CD14-positive monocyte (primary cell): ENCODE results near the gene ZDHHC14. TPM values are rescaled to one million over a fixed set of nuclear protein-coding genes. Genes with fewer than 3 reads are reported as not detected.

Source experiments
- DNase-seq, 3 donors: peaks; one replicate each; pipeline ENCODE4 v3.0.0-alpha.2; 2011 to 2022
- H2AFZ ChIP-seq: 2 replicates; pipeline ENCODE4 v1.6.0; 2012; ENCODE audit warnings: mild to moderate bottlenecking, low read depth, low read length, inconsistent platforms; ENCODE audit not compliant: insufficient read depth, poor library complexity, severe bottlenecking
- H3K27ac ChIP-seq, 2 donors: 1 replicate in 1 of 2; 2 replicates in 1 of 2; pipeline ENCODE4 v1.5.1; 2012 to 2013; ENCODE audit warnings: low read length in 2 of 2, control low read depth in 1 of 2, inconsistent platforms in 1 of 2, low read depth in 1 of 2, mild to moderate bottlenecking in 1 of 2
- H3K27me3 ChIP-seq, 2 donors: one replicate each; pipeline versions ENCODE4 v1.6.0 to v1.6.1; 2011 to 2013; ENCODE audit warnings: low read length in 2 of 2; ENCODE audit not compliant: control insufficient read depth in 2 of 2, insufficient read depth in 2 of 2
- H3K36me3 ChIP-seq, 2 donors: replicated peaks in 1 of 2; 1 replicate in 1 of 2; 2 replicates in 1 of 2; pipeline versions ENCODE4 v1.5.1 to v1.6.1; 2012 to 2013; ENCODE audit warnings: low read length in 2 of 2, control low read depth in 1 of 2, inconsistent platforms in 1 of 2, mild to moderate bottlenecking in 1 of 2; ENCODE audit not compliant: insufficient read depth in 2 of 2, control insufficient read depth in 1 of 2
- H3K4me1 ChIP-seq, 2 donors: 1 replicate in 1 of 2; 2 replicates in 1 of 2; pipeline versions ENCODE4 v1.5.1 to v1.6.1; 2012 to 2013; ENCODE audit warnings: low read length in 2 of 2, control low read depth in 1 of 2, inconsistent platforms in 1 of 2, mild to moderate bottlenecking in 1 of 2, moderate library complexity in 1 of 2; ENCODE audit not compliant: insufficient read depth in 2 of 2, control insufficient read depth in 1 of 2
- H3K4me2 ChIP-seq: replicated peaks from 2 replicates; pipeline ENCODE3; 2012; ENCODE audit warnings: low read length, moderate library complexity, mild to moderate bottlenecking; ENCODE audit not compliant: poor library complexity, severe bottlenecking; ENCODE audit errors: extremely low read depth
- H3K4me3 ChIP-seq, 3 experiments: fragments of 200-600 bp in 1 of 3; sonication (generic) in 1 of 3; replicated peaks in 1 of 3; 1 replicate in 2 of 3; 2 replicates in 1 of 3; pipeline ENCODE4 v1.5.1; 2011 to 2013; ENCODE audit warnings: low read length in 3 of 3, mild to moderate bottlenecking in 3 of 3, control low read depth in 2 of 3, low read depth in 2 of 3, inconsistent platforms in 1 of 3, moderate library complexity in 1 of 3
- H3K79me2 ChIP-seq: 2 replicates; pipeline ENCODE4 v1.6.0; 2012; ENCODE audit warnings: mild to moderate bottlenecking, control low read depth, inconsistent platforms, low read length, moderate library complexity; ENCODE audit not compliant: insufficient read depth
- H3K9ac ChIP-seq: 2 replicates; pipeline ENCODE4 v1.6.0; 2017; ENCODE audit warnings: low read length, mild to moderate bottlenecking; ENCODE audit not compliant: insufficient read depth, poor library complexity, severe bottlenecking
- H3K9me3 ChIP-seq, 2 donors: replicated peaks in 1 of 2; 1 replicate in 1 of 2; 2 replicates in 1 of 2; pipeline versions ENCODE4 v1.5.1 to v1.6.1; 2012 to 2013; ENCODE audit warnings: low read length in 2 of 2, control low read depth in 1 of 2; ENCODE audit not compliant: control insufficient read depth in 1 of 2, insufficient read depth in 1 of 2
- H4K20me1 ChIP-seq: 2 replicates; pipeline ENCODE4 v1.6.0; 2012; ENCODE audit warnings: mild to moderate bottlenecking, low read length, control low read depth, moderate library complexity; ENCODE audit not compliant: insufficient read depth
- H3K27ac Mint-ChIP-seq, 7 donors: one replicate each; pipeline ENCODE4 v1.8.0; 2020; ENCODE audit warnings: mild to moderate bottlenecking in 7 of 7, mixed read lengths in 7 of 7, moderate library complexity in 6 of 7, inconsistent platforms in 2 of 7
- H3K27me3 Mint-ChIP-seq, 3 donors: one replicate each; pipeline ENCODE4 v1.8.0; 2021 to 2022; ENCODE audit warnings: low read depth in 3 of 3, mild to moderate bottlenecking in 3 of 3, mixed read lengths in 3 of 3, moderate library complexity in 3 of 3, inconsistent platforms in 1 of 3
- H3K36me3 Mint-ChIP-seq, 2 donors: one replicate each; pipeline ENCODE4 v1.8.0; 2020; ENCODE audit warnings: mixed read lengths in 2 of 2, inconsistent platforms in 1 of 2, mild to moderate bottlenecking in 1 of 2
- H3K4me1 Mint-ChIP-seq: one replicate; pipeline ENCODE4 v1.8.0; 2020; ENCODE audit warnings: mild to moderate bottlenecking, mixed read lengths
- H3K4me3 Mint-ChIP-seq, 2 donors: one replicate each; pipeline ENCODE4 v1.8.0; 2020; ENCODE audit warnings: mild to moderate bottlenecking in 2 of 2, mixed read lengths in 2 of 2, moderate library complexity in 1 of 2
- H3K9me3 Mint-ChIP-seq, 7 donors: one replicate each; pipeline ENCODE4 v1.8.0; 2020 to 2022; ENCODE audit warnings: mixed read lengths in 7 of 7, mild to moderate bottlenecking in 6 of 7, moderate library complexity in 6 of 7, inconsistent platforms in 2 of 7
- CTCF ChIP-seq: fragments of 200-600 bp; IDR thresholded peaks from one replicate; pipeline ENCODE4 v1.8.0; 2022; ENCODE audit warnings: antibody characterized with exemption, mild to moderate bottlenecking
- WGBS: methylation state at CpG from one replicate; pipeline ENCODE4 v1.1.5; 2013; ENCODE audit warnings: missing lambda C conversion rate; ENCODE audit not compliant: insufficient coverage; 5-methylcytosine and 5-hydroxymethylcytosine counted together
- intact Hi-C, 2 donors: fragments of 100-400 bp; cut with micrococcal nuclease; formaldehyde crosslinking; loops; one replicate each; pipeline versions ENCODE4 v1.15.0 to v1.15.1; 2023
- polyA plus RNA-seq, 3 donors: library from polyadenylated mRNA; depleted of rRNA in 1 of 3; unstranded in 2 of 3; stranded (reverse) in 1 of 3; fragments of 300-500 nt in 2 of 3; fragments of >200 nt in 1 of 3; fragmentation: Illumina TruSeq in 2 of 3; gene quantifications; 1 replicate in 2 of 3; 2 replicates in 1 of 3; pipeline ENCODE4 v1.2.3, GENCODE V29; 2012 to 2021

The ZDHHC14 gene
- polyA plus RNA-seq, 3 donors: 0.30 to 1.7 (median 0.93) TPM

- H3K27ac ChIP-seq: no peak overlapping the region
- no peak overlapping the region for H3K27ac Mint-ChIP-seq
- no peaks in the 10 kb centered on the region for H3K9me3 ChIP-seq
- no peaks in the 10 kb centered on the region for H4K20me1 ChIP-seq
- H3K4me1 Mint-ChIP-seq: peaks cover 50% of the 10 kb centered on the region
- H3K9ac ChIP-seq: no peak overlapping the region
- no peaks in the 10 kb centered on the region for H3K27me3 ChIP-seq
- no peak overlapping the region for H3K4me3 ChIP-seq
- peaks cover 0 to 3% of the 10 kb centered on the region in 2 donors for H3K36me3 Mint-ChIP-seq
- H3K9me3 Mint-ChIP-seq: no peaks in the 10 kb centered on the region
- H3K36me3 ChIP-seq: no peaks in the 10 kb centered on the region
- H3K4me3 Mint-ChIP-seq: no peak overlapping the region
- peaks cover 53 to 54% of the 10 kb centered on the region in 2 donors for H3K4me1 ChIP-seq
- H3K27me3 Mint-ChIP-seq: peaks cover 0 to 1% (median 0%) of the 10 kb centered on the region in 3 donors
- WGBS: 85% methylated on average over 8 of the region's 9 CpGs
- DNase-seq: no peak
- no peak for TF ChIP-seq CTCF
- H3K79me2 ChIP-seq: peaks cover 3% of the 10 kb centered on the region
- H2AFZ ChIP-seq: no peak overlapping the region
- intact Hi-C loops: no loop called here
- H3K4me2 ChIP-seq: no peak overlapping the region
Observed at GRCh38 chr6:157533048-157533871, 152.3 kb downstream of the ZDHHC14 start.

- 97% methylated on average over 5 of the region's 8 CpGs for WGBS
- Mint-ChIP-seq H3K9me3 (no peaks in the 10 kb centered on the region), H3K4me3 (no peak overlapping the region), H3K36me3 (peaks cover 0 to 3% of the 10 kb centered on the region in 2 donors), H3K27ac (peak overlapping the region in 6 of 7 donors; percentile 36 to 97 (median 80)), H3K27me3 (peaks cover 0 to 1% (median 0%) of the 10 kb centered on the region in 3 donors), H3K4me1 (peaks cover 54% of the 10 kb centered on the region)
- Histone ChIP-seq H4K20me1 (no peaks in the 10 kb centered on the region), H3K27ac (peak overlapping the region; percentile 19 to 93), H3K4me3 (no peak overlapping the region), H3K4me1 (peaks cover 54 to 56% of the 10 kb centered on the region in 2 donors), H3K27me3 (no peaks in the 10 kb centered on the region), H3K36me3 (no peaks in the 10 kb centered on the region), H3K9me3 (no peaks in the 10 kb centered on the region), H3K79me2 (peaks cover 3% of the 10 kb centered on the region), H2AFZ (no peak overlapping the region), H3K9ac (no peak overlapping the region), H3K4me2 (no peak overlapping the region)
- intact Hi-C loops: no loop called here
- no peak for DNase-seq
- no peak for TF ChIP-seq CTCF
Observed at GRCh38 chr6:157534134-157534871, 153.3 kb downstream of the ZDHHC14 start.
